Tibial nerve (tissue), 4 donors: ENCODE results near the gene LSAMP.

Experiments used
- CTCF ChIP-seq, 5 experiments: fragments of 200-600 bp in 3 of 5; fragments of 450-650 bp in 2 of 5; sonication (generic) in 3 of 5; IDR thresholded peaks; one replicate each; pipeline ENCODE4 v1.5.1; 2016 to 2019; ENCODE audit warnings: antibody characterized with exemption in 5 of 5, mild to moderate bottlenecking in 3 of 5, moderate library complexity in 2 of 5
- EP300 ChIP-seq, 2 donors: sonication (generic); formaldehyde crosslinking; IDR thresholded peaks; one replicate each; pipeline ENCODE4 v1.6.1; 2017; ENCODE audit warnings: antibody characterized with exemption in 2 of 2, mild to moderate bottlenecking in 1 of 2
- POLR2A ChIP-seq, 2 donors: fragments of 450-650 bp; IDR thresholded peaks; one replicate each; pipeline ENCODE4 v1.6.1; 2017; ENCODE audit warnings: antibody characterized with exemption in 2 of 2, mild to moderate bottlenecking in 2 of 2, moderate library complexity in 2 of 2

GRCh38 chr3:115761927-115762305 is 683.4 kb downstream of the LSAMP start:
- TF ChIP-seq POLR2A (IDR thresholded peaks at IDR 0.05), result no peak
- TF ChIP-seq EP300 (IDR thresholded peaks at IDR 0.05), result no peak
- TF ChIP-seq CTCF (IDR thresholded peaks at IDR 0.05), result no peak
